MM.1S (cell line): ENCODE measurements around the gene SRRT.

ENCODE experiments used
- EZH2phosphoT487 ChIP-seq: fragments of 300-600 bp; sonication (generic); IDR thresholded peaks from 2 replicates; pipeline ENCODE4 v1.6.1; 2018; ENCODE audit warnings: antibody characterized with exemption, low read length
- TF ChIP-seq, protein P1 (sequence below): fragments of 300-600 bp; sonication (generic); IDR thresholded peaks from 2 replicates; pipeline ENCODE4 v1.5.1; 2016; ENCODE audit warnings: antibody characterized with exemption, low read length, mixed read lengths

DNA sequence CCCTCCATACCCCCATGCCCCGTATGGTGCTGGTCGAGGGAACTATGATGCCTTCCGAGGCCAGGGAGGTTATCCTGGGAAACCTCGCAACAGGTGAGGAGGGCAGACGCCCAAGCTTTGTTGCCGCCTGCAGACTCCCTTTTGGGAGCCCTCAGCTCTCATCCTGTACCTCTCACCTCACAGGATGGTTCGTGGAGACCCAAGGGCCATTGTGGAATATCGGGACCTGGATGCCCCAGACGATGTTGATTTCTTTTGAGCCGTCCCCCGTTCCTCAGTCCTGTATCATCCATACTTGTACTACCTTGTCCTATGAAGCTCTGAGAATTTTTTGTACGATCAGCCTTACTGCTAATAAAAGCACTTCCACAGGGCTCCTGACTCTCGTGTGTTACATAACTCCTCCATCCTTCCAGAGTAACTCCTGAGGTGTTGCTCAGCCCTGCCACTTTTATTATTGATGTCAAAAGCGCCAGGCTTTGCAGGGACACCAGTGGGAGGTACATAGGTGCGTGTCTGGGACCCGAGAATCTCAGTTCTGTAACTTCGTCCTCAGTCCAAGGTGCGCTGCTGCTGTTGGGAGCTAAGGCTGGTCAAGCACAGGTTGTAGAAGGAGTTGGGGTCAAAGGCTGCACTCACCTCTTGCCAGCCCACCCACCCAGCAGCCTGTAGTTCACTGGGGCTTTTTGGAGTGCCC, 13.5 kb downstream of the SRRT start:
- TF ChIP-seq, protein P1, sequence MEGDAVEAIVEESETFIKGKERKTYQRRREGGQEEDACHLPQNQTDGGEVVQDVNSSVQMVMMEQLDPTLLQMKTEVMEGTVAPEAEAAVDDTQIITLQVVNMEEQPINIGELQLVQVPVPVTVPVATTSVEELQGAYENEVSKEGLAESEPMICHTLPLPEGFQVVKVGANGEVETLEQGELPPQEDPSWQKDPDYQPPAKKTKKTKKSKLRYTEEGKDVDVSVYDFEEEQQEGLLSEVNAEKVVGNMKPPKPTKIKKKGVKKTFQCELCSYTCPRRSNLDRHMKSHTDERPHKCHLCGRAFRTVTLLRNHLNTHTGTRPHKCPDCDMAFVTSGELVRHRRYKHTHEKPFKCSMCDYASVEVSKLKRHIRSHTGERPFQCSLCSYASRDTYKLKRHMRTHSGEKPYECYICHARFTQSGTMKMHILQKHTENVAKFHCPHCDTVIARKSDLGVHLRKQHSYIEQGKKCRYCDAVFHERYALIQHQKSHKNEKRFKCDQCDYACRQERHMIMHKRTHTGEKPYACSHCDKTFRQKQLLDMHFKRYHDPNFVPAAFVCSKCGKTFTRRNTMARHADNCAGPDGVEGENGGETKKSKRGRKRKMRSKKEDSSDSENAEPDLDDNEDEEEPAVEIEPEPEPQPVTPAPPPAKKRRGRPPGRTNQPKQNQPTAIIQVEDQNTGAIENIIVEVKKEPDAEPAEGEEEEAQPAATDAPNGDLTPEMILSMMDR, result no peak
- no peak for TF ChIP-seq EZH2phosphoT487
